SK-N-MC (cell line): ENCODE results near the gene RGS8.

Experiments
- EZH2 ChIP-seq: fragments of 200-600 bp; sonication (generic); IDR thresholded peaks from one replicate; pipeline ENCODE4 v1.6.1; 2017; ENCODE audit warnings: antibody characterized with exemption
- POLR2AphosphoS5 ChIP-seq: IDR thresholded peaks from 2 replicates; pipeline ENCODE4 v1.6.1; 2012; ENCODE audit warnings: mild to moderate bottlenecking, low read depth, low read length, borderline replicate concordance

DNA sequence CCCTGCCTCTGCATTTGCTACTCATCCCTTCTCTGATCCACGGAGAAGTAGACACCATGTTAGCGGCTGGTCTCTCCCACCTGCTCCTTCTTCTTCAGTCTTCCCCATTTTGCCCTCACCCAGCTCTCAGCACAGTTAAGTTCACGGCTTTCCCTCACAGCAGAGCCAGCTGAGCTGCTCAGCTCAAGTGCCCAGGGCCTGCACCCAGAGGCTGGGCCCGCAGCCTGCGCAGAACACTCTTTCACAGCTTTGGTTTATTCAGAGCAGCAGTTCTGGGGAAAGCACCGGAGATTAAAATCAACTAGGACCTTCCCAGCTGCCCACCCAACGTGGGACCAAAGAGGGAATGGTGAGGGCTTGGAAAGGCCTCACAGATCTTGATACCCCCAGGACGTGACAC, 41.9 kb downstream of the RGS8 start:
- TF ChIP-seq POLR2AphosphoS5 (no peak), EZH2 (no peak)
